Spinal cord (tissue), 10 donors: ENCODE results near the gene BANK1. TPM values are rescaled to one million over a fixed set of nuclear protein-coding genes. Genes with fewer than 3 reads are reported as not detected.
A peak's percentile ranks its signal among the peaks of the same experiment; 100 is the strongest.

ENCODE experiments used
- DNase-seq, 6 donors: peaks; one replicate each; pipeline versions ENCODE4 v3.0.0 to v3.0.0-alpha.2; 2013 to 2015; ENCODE audit warnings: low spot score in 6 of 6, low read depth in 4 of 6
- H3K27ac ChIP-seq: one replicate; pipeline ENCODE4 v1.5.1; 2013; ENCODE audit warnings: low read depth, low read length, control low read depth
- H3K27me3 ChIP-seq: one replicate; pipeline ENCODE4 v1.6.1; 2013; ENCODE audit warnings: low read length; ENCODE audit not compliant: control insufficient read depth, insufficient read depth
- H3K36me3 ChIP-seq: one replicate; pipeline ENCODE4 v1.6.1; 2013; ENCODE audit warnings: low read length; ENCODE audit not compliant: control insufficient read depth, insufficient read depth
- H3K4me1 ChIP-seq: one replicate; pipeline ENCODE4 v1.6.1; 2013; ENCODE audit warnings: low read length; ENCODE audit not compliant: control insufficient read depth, insufficient read depth
- H3K4me3 ChIP-seq: one replicate; pipeline ENCODE4 v1.5.1; 2013; ENCODE audit warnings: low read depth, low read length, control low read depth
- H3K9me3 ChIP-seq: one replicate; pipeline ENCODE4 v1.6.1; 2013; ENCODE audit warnings: low read length; ENCODE audit not compliant: control insufficient read depth, insufficient read depth
- WGBS: methylation state at CpG from one replicate; pipeline ENCODE4 v1.1.5; 2013; ENCODE audit warnings: missing lambda C conversion rate; ENCODE audit not compliant: insufficient coverage; 5-methylcytosine and 5-hydroxymethylcytosine counted together
- polyA plus RNA-seq, 2 donors: library from polyadenylated mRNA; unstranded; fragments of 120-200 nt; gene quantifications; one replicate each; pipeline ENCODE4 v1.2.1, GENCODE V29; 2013; ENCODE audit not compliant: insufficient read length in 2 of 2
- total RNA-seq, 2 donors: library from RNA; depleted of rRNA in 1 of 2; stranded (reverse); fragments of 120-200 nt in 1 of 2; fragments of >200 nt in 1 of 2; gene quantifications; one replicate each; pipeline versions ENCODE4 v1.2.3 to v1.2.4, GENCODE V29; 2013 to 2014
- donor health status: healthy.

The BANK1 gene
- total and polyA plus RNA-seq, 4 donors: 0.61 to 1.5 (median 1.2) TPM

DNA sequence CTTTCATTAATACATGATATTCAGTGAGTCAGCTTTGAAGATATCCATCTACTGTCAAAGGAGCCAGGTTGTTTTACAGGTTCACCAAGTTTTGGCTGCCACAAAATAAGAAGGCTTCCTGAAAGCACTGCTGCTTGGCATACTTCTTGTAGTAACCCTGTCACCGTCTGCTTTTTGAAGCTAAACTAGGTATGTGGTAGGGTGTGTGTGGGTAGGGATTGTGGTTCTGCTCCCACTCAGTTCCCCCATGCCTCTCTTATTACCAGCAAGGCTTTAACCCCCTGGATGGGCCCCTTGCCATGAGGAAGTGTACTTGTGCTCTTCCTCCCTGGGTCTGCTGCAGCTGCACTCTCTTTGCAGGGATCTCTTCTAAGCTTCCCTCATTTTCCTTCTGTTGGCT, 191.2 kb downstream of the BANK1 start:
- Histone ChIP-seq H3K27ac (no peak overlapping the region), H3K36me3 (no peaks in the 10 kb centered on the region), H3K4me3 (no peak overlapping the region), H3K4me1 (no peaks in the 10 kb centered on the region), H3K27me3 (no peaks in the 10 kb centered on the region), H3K9me3 (no peaks in the 10 kb centered on the region)
- DNase-seq: no peak
- WGBS: no CpG with 5 or more reads among the region's 1 CpG

GRCh38 chr4:101983835-101984234, 193.3 kb downstream of the BANK1 start:
- H3K27ac ChIP-seq: no peak overlapping the region
- no CpG with 5 or more reads among the region's 1 CpG for WGBS
- DNase-seq: no peak
- H3K9me3 ChIP-seq: no peaks in the 10 kb centered on the region
- H3K4me1 ChIP-seq: no peaks in the 10 kb centered on the region
- H3K4me3 ChIP-seq: no peak overlapping the region
- H3K36me3 ChIP-seq: no peaks in the 10 kb centered on the region
- no peaks in the 10 kb centered on the region for H3K27me3 ChIP-seq

DNA sequence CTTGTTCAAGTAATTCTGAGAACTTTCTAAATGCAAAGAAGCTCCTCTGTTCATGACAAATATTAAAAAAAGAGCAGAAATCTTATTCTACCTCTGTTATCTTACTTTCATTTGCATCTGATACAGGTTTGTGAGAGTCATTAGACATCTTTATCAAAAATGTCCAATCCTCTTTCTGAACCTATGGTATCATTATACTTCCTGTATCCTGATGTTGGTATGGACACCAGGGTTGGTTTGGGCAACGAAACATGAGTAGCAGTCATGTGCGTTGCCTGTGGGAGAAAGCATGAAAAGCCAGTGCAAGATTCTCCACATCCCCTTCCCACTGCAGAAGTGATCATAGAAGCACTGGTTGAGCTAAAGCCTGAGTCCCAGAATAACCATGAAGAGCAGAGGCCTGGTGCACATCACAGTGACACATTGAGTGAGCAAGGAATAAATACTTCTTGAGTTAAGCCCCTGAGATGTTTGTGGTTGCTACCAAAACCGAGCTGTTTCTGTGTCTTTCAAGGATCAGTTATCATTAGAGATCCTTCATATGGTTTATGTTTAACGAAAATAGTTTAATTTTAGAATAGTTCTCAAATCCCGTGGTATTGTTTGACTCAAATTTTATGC, 197.2 kb downstream of the BANK1 start:
- no peaks in the 10 kb centered on the region for H3K27me3 ChIP-seq
- H3K27ac ChIP-seq: no peak overlapping the region
- no peaks in the 10 kb centered on the region for H3K4me1 ChIP-seq
- DNase-seq: no peak
- no peaks in the 10 kb centered on the region for H3K9me3 ChIP-seq
- no peak overlapping the region for H3K4me3 ChIP-seq
- WGBS: no CpG with 5 or more reads among the region's 5 CpGs
- no peaks in the 10 kb centered on the region for H3K36me3 ChIP-seq

GRCh38 chr4:101989551-101989950, 199.0 kb downstream of the BANK1 start:
- Histone ChIP-seq H3K27me3 (no peaks in the 10 kb centered on the region), H3K27ac (no peak overlapping the region), H3K9me3 (no peaks in the 10 kb centered on the region), H3K36me3 (no peaks in the 10 kb centered on the region), H3K4me1 (no peaks in the 10 kb centered on the region), H3K4me3 (no peak overlapping the region)
- no peak for DNase-seq
- no CpG with 5 or more reads among the region's 3 CpGs for WGBS

GRCh38 chr4:101992446-101992845, 201.9 kb downstream of the BANK1 start:
- no peak for DNase-seq
- H3K4me3 ChIP-seq: no peak overlapping the region
- WGBS: no CpG with 5 or more reads among the region's 2 CpGs

GRCh38 chr4:101993002-101993841, 202.7 kb downstream of the BANK1 start:
- Histone ChIP-seq H3K4me3 (no peak overlapping the region), H3K4me1 (no peaks in the 10 kb centered on the region), H3K27ac (no peak overlapping the region), H3K36me3 (no peaks in the 10 kb centered on the region), H3K9me3 (no peaks in the 10 kb centered on the region), H3K27me3 (no peaks in the 10 kb centered on the region)
- DNase-seq: no peak
- WGBS: 100% methylated on average over 1 of the region's 5 CpGs

More at GRCh38 chr4:101992446-101992845, 201.9 kb downstream of the BANK1 start:
- H3K36me3 ChIP-seq: no peaks in the 10 kb centered on the region
- no peak overlapping the region for H3K27ac ChIP-seq
- H3K4me1 ChIP-seq: no peaks in the 10 kb centered on the region
- H3K9me3 ChIP-seq: no peaks in the 10 kb centered on the region
- no peaks in the 10 kb centered on the region for H3K27me3 ChIP-seq

- Histone ChIP-seq H3K36me3 (no peaks in the 10 kb centered on the region), H3K27me3 (no peaks in the 10 kb centered on the region), H3K27ac (no peak overlapping the region), H3K9me3 (no peaks in the 10 kb centered on the region), H3K4me3 (no peak overlapping the region), H3K4me1 (no peaks in the 10 kb centered on the region)
- DNase-seq: peak in 1 of 6 donors; percentile 41
- 100% methylated on average over 1 of the region's 4 CpGs for WGBS
Measured at GRCh38 chr4:101993842-101994775, 203.6 kb downstream of the BANK1 start.

- Histone ChIP-seq H3K27ac (no peak overlapping the region), H3K36me3 (no peaks in the 10 kb centered on the region), H3K4me3 (no peak overlapping the region), H3K27me3 (no peaks in the 10 kb centered on the region), H3K4me1 (no peaks in the 10 kb centered on the region), H3K9me3 (no peaks in the 10 kb centered on the region)
- no peak for DNase-seq
- no CpG with 5 or more reads among the region's 2 CpGs for WGBS
Measured at GRCh38 chr4:102007959-102008425, 217.5 kb downstream of the BANK1 start.

DNA sequence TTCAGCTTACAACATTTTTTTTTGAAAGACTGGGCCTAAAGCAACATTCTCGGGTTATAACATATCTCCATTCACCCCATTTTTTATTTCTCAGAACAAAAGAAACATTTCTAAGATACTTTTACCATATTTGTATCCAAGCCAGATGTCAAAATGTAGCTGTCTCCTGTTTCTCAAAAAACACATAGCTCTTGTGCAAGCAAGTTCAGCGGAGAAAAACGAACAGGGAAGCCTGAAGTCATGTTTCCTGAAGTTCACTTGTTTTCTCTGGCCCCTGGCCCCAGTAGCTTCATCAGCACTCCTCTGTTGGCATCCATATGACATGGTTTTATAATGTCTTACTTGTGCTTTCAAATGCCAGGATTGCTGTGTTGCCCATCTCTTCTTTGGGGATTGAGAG, 218.2 kb downstream of the BANK1 start:
- Histone ChIP-seq H3K27me3 (no peaks in the 10 kb centered on the region), H3K27ac (no peak overlapping the region), H3K9me3 (no peaks in the 10 kb centered on the region), H3K4me1 (no peaks in the 10 kb centered on the region), H3K4me3 (no peak overlapping the region), H3K36me3 (no peaks in the 10 kb centered on the region)
- 92% methylated on average over 3 of the region's 3 CpGs for WGBS
- peak in 1 of 6 donors; percentile 12 for DNase-seq
